ENCODE measurements around the gene COL7A1. TPM values are rescaled to one million over a fixed set of nuclear protein-coding genes. Genes with fewer than 3 reads are reported as not detected.
"Not testable (repeated sequence)": the region's sequence is repeated elsewhere in the genome, so short reads cannot be mapped to it uniquely, and the experiment has no call there.

The COL7A1 gene
- polyA plus RNA-seq, 1 donor, result 6.4 TPM

GRCh38 chr3:48543271-48543866, 51.8 kb downstream of the COL7A1 start:
- no peak for DNase-seq (ENCODE audit: low read depth)

GRCh38 chr3:48538451-48538850, 56.7 kb downstream of the COL7A1 start:
- DNase-seq (ENCODE audit: low read depth), result no peak

DNA sequence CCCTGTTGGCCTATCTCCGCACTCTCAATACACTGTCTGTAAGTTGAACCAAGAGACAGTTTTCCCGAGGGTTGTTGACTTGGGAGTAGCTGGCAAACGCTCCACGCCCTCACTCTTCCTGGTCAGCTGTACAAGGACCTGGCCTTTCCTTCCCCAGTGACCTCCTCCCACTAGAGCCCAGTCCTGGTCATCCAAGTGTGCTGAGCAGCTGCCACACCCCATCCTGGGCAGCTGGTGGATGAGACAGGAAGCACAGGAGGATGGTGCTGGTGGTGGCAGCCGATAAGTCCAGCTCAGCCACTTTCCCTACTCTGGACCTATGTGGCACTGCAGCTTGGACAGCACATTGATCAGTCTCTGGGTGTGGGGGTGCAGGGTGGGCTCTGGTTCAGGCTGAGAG, 58.3 kb downstream of the COL7A1 start:
- DNase-seq (ENCODE audit: low read depth), result no peak

- DNase-seq (ENCODE audit: low read depth), result no peak
These were observed 59.0 kb downstream of the COL7A1 start for GRCh38 chr3:48536116-48536515.

DNA sequence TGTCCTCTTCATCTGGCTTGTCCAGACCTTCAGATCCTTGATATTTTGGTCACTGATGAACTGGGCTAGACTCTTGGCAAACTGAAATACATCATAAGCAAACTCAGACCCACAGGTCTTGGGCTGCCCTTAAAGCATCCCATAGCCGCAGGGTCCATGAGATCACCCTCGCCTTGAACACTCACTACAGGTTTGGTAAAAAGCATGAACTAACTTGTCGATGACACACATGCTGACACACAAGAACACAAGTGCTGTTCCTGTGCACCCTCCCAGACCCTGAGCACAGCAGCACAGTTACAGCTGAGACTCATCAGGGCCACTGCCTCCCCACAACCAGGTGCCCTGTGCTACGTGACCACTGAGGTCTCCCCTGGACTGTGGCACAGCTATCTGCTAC, 59.6 kb downstream of the COL7A1 start:
- no peak for DNase-seq (ENCODE audit: low read depth)

DNA sequence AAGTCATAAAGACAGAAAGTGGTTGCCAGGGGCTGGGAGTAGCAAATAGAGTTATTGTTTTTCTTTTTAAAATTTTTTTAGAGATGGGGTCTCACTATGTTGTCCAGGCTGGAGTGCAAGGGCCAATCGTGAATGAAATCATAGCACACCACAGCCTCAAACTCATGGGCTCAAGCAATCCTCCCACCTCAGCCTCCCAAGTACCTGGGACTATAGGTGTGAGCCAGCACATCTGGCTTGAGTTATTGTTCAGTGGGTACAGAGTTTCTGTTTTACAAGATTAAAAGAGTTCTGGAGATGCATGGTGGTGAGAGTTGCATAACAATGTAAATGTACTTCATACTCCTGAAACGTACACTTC, 62.2 kb downstream of the COL7A1 start:
- no peak for DNase-seq (ENCODE audit: low read depth)

DNA sequence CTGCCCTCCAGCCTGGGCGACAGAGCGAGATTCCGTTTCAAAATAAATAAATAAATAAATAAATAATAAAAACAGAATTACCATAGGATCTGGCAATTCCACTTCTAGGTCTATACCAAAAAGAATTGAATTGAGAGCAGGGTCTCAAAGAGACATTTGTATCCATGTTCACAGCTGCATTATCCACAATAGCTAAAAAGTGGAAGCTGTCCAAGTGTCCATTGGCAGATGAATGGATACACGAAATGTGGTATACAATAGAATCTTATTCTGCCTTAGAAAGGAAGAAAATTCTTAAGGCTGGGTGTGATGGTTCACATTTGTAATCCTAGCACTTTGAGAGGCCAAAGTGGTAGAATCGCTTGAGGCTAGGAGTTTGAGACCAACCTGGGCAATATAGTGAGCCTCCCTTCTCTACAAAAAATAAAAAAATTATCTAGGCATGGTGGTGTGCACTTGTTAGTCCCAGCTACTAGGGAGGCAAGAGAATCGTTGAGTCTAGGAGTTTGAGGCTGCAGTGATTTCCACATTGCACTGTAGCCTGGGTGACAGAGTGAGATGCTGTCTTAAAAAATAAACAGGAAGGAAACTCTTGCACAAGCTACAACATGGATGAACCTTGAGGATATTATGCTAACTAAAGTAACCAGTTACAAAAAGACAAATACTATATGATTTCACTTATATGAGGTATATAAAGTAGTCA, 62.7 kb downstream of the COL7A1 start:
- no peak for DNase-seq (ENCODE audit: low read depth)

DNA sequence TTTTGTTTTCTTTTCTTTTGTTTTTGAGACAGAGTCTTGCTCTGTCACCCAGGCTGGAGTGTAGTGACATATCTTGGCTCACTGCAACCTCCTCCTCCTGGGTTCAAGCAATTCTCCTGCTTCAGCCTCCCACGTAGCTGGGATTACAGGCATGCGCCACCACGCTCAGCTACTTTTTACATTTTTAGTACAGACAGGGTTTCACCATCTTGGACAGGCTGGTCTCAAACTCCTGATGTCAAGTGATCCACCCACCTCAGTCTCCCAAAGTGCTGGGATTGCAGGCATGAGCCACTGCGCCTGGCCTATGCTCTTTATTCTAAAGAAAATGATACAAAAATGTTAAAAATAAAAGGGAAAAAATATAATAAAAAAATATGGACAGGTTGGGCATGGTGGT, 64.4 kb downstream of the COL7A1 start:
- not testable (repeated sequence) for DNase-seq (ENCODE audit: low read depth)

- no peak for DNase-seq (ENCODE audit: low read depth)
These were observed 66.4 kb downstream of the COL7A1 start for GRCh38 chr3:48528754-48529153.

- no peak for DNase-seq (ENCODE audit: low read depth)
These were observed 67.1 kb downstream of the COL7A1 start for GRCh38 chr3:48528048-48528447.

GRCh38 chr3:48524970-48525369, 70.2 kb downstream of the COL7A1 start:
- no peak for DNase-seq (ENCODE audit: low read depth)

DNA sequence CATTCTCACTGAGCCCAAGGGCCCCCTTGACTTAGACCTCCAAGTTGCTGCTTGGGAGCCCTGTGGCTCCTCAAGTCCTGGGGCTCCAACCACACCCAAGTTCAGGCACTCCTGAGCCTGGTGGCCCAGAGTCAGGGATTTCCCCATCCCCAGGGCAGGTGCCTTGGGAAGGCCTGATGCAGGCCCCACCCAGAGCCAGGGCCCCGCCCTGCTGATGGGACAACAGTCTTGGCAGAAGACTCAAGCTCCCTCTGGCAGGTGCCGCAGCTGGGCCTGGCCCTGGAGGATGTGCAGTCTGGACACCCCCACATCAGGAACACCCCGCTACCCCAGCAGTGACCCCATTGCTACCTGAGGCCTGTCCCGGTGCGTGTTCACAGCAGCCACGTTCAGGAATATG, 73.5 kb downstream of the COL7A1 start:
- DNase-seq (ENCODE audit: low read depth), result no peak

GRCh38 chr3:48519277-48519643, 75.9 kb downstream of the COL7A1 start:
- DNase-seq (ENCODE audit: low read depth), result no peak

DNA sequence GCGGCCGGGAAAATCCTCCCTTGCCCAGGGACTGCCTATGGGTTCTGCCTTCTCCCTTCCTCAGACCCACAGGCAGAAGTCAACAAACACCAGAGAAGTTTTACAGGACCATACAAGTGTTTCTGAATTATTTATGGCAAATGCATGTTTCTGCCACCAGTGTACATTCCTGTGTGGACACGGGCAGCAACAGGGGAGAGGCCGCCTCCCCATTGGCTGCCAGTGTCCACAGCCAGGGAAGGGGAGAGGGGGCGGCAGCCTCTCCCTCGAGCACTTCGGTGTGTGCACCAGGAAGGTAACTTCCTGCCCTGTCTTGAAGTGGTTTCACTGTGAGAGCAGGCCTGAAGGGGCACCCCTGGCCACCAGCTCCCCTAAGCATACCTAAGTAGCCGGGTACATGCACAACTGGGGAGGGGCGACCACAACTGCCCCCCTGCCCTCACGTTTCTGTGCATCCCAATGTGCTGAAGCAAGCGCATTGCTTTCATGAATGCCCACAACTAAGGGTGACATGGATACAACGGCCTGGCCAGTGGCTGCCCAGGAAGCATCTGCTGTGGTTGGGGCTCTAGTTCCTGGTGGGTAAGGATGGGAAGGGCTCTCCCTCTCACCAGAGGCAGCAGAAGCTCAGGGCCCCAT, 76.4 kb downstream of the COL7A1 start:
- DNase-seq (ENCODE audit: low read depth), result no peak

GRCh38 chr3:48518069-48518468, 77.1 kb downstream of the COL7A1 start:
- no peak for DNase-seq (ENCODE audit: low read depth)

GRCh38 chr3:48516571-48516970, 78.6 kb downstream of the COL7A1 start:
- no peak for DNase-seq (ENCODE audit: low read depth)

DNA sequence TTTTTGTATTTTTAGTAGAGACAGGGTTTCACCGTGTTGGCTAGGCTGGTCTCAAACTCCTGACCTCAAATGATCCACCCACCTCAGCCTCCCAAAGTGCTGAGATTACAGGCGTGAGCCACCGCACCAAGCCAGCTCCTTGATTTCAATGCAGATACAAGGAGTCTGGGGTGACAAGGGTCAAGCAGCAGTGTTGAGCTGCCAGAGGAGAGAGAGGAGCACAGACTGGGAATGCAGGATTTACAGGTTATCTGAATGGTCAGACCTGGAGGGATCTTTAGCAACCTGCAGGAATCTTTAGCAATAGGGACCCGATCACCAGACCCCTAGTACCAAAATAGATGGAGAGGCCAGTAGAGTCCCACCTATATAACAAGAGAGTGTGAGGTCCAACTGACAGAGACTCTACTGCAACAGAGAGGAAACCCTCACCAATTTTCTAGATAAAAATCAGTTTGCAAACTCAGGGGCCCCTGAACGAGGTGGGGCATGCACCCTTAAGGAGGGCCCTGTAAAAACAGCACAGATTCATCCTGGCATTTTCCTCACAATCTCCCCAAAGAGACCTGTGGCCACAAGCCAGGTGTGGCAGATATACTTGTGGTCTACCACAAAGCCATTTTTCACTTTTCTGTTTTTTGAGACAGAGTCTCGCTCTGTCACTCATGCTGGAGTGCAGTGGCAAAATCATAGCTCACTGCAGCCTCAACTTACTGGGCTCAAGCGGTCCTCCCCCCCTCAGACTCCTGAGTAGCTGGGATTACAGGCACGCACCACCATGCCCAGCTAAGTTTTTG, 80.5 kb downstream of the COL7A1 start:
- DNase-seq (ENCODE audit: low read depth), result no peak

Other genes with a start within 250 kb of the COL7A1 start
- gene FBXW12, start 223.1 kb downstream of the COL7A1 start, polyA plus RNA-seq (ENCODE audit: insufficient read length), result 0.15 TPM
- gene PLXNB1, start 165.2 kb downstream of the COL7A1 start, polyA plus RNA-seq (ENCODE audit: insufficient read length), result 17.3 TPM
- gene CCDC51, start 155.2 kb downstream of the COL7A1 start, polyA plus RNA-seq (ENCODE audit: insufficient read length), result 11.0 TPM
- 160 TPM for gene TMA7, start 155.1 kb downstream of the COL7A1 start, polyA plus RNA-seq (ENCODE audit: insufficient read length)
- 7.3 TPM for gene ATRIP, start 148.6 kb downstream of the COL7A1 start, polyA plus RNA-seq (ENCODE audit: insufficient read length)
- 58.4 TPM for gene SHISA5, start 91.2 kb downstream of the COL7A1 start, polyA plus RNA-seq (ENCODE audit: insufficient read length)
- 5.1 TPM for gene PFKFB4, start 38.5 kb downstream of the COL7A1 start, polyA plus RNA-seq (ENCODE audit: insufficient read length)
- 0.19 TPM for gene UCN2, start 31.5 kb downstream of the COL7A1 start, polyA plus RNA-seq (ENCODE audit: insufficient read length)
- gene UQCRC1, start 14.3 kb upstream of the COL7A1 start, polyA plus RNA-seq (ENCODE audit: insufficient read length), result 204 TPM
- not detected for gene TMEM89, start 26.4 kb upstream of the COL7A1 start, polyA plus RNA-seq (ENCODE audit: insufficient read length)
- gene SLC26A6, start 40.1 kb upstream of the COL7A1 start, polyA plus RNA-seq (ENCODE audit: insufficient read length), result 8.9 TPM
- gene CELSR3, start 67.6 kb upstream of the COL7A1 start, polyA plus RNA-seq (ENCODE audit: insufficient read length), result 0.35 TPM
- gene NCKIPSD, start 90.6 kb upstream of the COL7A1 start, polyA plus RNA-seq (ENCODE audit: insufficient read length), result 8.1 TPM
- gene IP6K2, start 121.9 kb upstream of the COL7A1 start, polyA plus RNA-seq (ENCODE audit: insufficient read length), result 81.6 TPM

Data from forelimb muscle (tissue), 1 donor.